Measurements from ENCODE around the gene ATG5.

ATG5 gene

DNA sequence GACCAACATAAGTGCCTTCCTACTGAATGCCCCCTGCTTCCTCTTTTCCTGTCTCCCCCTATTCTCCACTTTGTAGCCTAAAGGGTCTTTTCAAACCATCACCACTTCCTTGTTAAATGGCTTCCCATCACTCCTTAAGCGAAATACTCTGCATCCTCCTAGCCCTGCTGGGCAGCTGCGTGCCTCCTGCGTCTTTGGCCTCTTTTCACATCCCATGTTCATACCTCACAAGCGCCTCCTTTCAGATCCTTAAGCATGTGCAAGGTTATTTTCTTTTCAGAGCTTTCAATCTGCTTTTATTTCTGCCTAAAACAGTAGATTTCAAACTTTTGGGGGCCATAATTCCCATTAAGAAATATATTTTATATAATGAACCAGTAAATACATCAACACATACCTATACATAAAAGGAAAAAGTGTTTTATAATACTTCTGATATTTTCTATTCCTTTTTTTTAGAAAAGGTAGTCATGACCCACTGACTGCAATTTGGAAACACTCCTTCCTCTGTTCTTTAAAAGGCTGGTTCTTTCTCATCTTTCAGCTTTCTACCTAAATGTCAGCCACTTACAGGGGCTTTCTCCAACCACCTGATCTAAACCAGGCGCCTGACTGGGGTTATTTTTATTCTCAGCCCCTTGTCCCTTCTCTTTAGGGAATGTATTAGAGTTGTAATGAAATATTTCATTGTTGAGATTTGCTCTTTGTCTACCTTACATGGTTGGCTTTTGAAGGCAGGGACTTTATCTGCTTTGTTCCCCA lies 155.3 kb downstream of the ATG5 start:
- TF ChIP-seq, protein P1, sequence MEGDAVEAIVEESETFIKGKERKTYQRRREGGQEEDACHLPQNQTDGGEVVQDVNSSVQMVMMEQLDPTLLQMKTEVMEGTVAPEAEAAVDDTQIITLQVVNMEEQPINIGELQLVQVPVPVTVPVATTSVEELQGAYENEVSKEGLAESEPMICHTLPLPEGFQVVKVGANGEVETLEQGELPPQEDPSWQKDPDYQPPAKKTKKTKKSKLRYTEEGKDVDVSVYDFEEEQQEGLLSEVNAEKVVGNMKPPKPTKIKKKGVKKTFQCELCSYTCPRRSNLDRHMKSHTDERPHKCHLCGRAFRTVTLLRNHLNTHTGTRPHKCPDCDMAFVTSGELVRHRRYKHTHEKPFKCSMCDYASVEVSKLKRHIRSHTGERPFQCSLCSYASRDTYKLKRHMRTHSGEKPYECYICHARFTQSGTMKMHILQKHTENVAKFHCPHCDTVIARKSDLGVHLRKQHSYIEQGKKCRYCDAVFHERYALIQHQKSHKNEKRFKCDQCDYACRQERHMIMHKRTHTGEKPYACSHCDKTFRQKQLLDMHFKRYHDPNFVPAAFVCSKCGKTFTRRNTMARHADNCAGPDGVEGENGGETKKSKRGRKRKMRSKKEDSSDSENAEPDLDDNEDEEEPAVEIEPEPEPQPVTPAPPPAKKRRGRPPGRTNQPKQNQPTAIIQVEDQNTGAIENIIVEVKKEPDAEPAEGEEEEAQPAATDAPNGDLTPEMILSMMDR (conservative IDR thresholded peaks at IDR 0.05; ENCODE audit: low read depth), result no peak
- DNase-seq (ENCODE audit: low spot score), result no peak
- ChIA-PET CTCF (no interaction called here), POLR2A (ENCODE audit: low non-redundant PET) (no interaction called here)
- H3K27ac ChIP-seq, result no peak overlapping the region

DNA sequence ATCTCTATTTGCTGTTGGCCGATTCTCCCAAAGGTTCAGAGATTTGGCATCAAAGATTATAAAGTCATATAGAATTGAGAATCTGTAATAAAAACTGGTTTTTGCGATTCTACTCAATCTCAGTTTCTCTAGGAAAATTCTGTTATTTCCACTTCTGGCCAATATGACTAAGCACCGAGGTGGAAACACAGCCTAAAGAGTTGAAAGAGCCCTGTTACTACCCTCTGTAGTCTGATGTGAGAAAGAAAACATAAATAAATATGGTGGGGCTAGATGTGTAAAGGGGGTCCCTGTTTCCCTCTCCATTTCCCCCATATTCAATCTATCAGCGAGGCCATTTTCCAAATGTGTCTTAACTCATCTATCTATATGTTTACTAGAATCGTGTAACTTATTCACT lies 156.0 kb downstream of the ATG5 start:
- no peak for DNase-seq (ENCODE audit: low spot score)
- CTCF ChIA-PET, result no interaction called here
- H3K27ac ChIP-seq, result no peak overlapping the region
- TF ChIP-seq, protein P1 (conservative IDR thresholded peaks at IDR 0.05; ENCODE audit: low read depth), result no peak
- POLR2A ChIA-PET (ENCODE audit: low non-redundant PET), result no interaction called here

DNA sequence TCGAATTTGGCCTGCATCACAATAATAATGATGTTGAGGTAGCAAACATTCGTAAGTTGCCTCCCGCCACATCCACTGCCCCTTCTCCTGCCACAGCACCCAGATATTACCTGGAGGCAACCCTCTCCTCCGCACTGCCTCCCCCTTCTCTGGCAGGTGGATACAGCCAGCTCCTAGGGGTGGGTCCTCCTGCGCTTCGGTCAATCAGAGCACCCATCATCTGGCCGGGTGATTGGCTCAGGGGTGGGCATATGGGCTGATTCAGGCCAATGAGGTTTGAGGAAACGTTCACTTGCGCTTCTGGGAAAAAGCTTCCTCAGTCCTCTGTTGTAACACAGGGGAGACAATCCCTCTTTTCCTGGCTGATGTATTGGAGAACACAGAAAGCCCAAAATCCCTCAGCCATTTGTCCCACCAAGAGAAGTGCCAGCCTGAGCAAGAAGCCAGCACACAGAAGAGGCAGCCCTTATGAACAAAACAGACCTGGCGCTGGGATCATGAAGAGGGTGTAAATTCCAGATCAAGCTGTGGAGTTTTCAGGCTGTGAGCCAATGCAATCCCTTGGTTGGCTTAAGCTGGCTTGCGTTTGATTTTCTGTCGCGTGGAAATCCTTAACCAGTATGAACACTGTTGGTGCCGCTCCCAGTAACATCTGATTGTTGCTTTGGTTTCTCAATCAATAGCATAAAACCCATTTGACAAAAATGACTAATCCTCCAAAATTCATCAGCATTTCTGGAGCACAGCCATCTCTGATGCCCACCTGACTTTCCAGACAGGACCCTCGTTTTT lies 157.3 kb downstream of the ATG5 start:
- POLR2A ChIA-PET (ENCODE audit: low non-redundant PET), result no interaction called here
- CTCF ChIA-PET, result interaction anchor here (1.2 kb wide), 1 partner anchor 82 kb away, joined by 5 read pairs; the partner anchor contains the start of gene PRDM1
- TF ChIP-seq, protein P1 (conservative IDR thresholded peaks at IDR 0.05; ENCODE audit: low read depth), result no peak
- H3K27ac ChIP-seq, result no peak overlapping the region
- no peak for DNase-seq (ENCODE audit: low spot score)

DNA sequence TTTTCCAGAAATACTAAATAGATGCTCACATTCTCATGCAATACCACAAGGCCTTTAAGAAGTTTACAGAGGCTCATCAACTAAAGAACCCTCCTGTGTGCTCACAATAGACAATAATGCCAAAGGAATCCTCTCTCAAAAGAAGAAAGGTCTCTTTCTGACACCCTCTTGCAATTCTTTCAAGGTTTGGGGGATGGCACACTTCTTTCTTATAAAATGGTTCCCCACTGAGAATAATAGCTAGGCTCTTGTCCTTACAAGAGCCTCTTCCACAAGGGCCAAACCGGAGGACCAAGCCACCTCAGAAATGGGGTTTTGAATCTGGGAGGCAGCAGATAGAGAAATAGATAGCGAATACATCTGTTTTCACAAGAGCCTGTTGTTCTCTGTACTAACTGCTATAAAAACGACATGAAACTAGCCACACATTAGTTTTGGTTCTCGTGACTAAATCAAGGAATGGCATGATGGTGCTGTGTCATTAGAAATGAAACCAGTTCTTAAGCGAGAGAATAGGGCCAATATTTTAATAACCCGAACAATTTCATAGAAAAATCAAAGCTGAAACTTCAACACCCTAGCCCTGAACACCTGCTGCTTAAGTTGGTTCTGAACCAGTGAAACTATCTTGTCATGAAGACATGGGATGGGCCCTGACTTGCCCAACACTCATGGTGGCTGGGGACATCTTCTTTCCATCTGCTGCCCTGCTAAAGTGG lies 158.3 kb downstream of the ATG5 start:
- POLR2A ChIA-PET (ENCODE audit: low non-redundant PET), result no interaction called here
- DNase-seq (ENCODE audit: low spot score), result no peak
- CTCF ChIA-PET, result no interaction called here
- no peak overlapping the region for H3K27ac ChIP-seq
- TF ChIP-seq, protein P1 (conservative IDR thresholded peaks at IDR 0.05; ENCODE audit: low read depth), result no peak

DNA sequence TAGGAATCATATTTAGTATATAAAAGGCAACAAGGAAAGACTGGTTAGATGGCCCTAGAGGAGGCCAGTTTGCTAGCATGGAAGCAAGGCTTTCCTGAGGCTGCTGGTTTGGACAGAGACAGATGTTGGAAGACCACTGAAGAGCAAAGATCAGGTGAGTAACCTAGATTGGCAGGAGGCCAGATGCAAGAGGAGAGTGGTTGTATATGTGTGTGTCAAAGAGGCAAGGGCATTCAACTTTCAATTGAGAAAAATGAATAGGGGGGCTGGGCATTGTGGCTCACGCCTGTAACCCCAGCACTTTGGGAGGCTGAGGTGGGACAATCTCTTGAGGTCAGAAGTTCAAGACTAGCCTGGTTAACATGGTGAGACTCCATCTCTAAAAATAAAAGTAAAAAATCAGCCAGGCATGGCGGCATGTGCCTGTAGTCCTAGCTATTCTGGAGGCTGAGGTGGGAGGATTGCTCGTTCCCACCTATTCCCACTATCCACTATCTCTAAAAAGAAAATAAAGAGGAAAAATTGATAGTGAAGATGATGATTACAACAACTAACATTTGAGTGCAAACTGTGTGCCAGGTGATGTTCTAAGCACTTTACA lies 159.6 kb downstream of the ATG5 start:
- DNase-seq (ENCODE audit: low spot score), result no peak
- ChIA-PET CTCF (no interaction called here), POLR2A (ENCODE audit: low non-redundant PET) (no interaction called here)
- TF ChIP-seq, protein P1 (conservative IDR thresholded peaks at IDR 0.05; ENCODE audit: low read depth), result no peak
- H3K27ac ChIP-seq, result no peak overlapping the region

Measured in RWPE1 (cell line).